ENCODE data around the gene LUZP2.
"Not testable (repeated sequence)": the region's sequence is repeated elsewhere in the genome, so short reads cannot be mapped to it uniquely, and the experiment has no call there.

Gene LUZP2

DNA sequence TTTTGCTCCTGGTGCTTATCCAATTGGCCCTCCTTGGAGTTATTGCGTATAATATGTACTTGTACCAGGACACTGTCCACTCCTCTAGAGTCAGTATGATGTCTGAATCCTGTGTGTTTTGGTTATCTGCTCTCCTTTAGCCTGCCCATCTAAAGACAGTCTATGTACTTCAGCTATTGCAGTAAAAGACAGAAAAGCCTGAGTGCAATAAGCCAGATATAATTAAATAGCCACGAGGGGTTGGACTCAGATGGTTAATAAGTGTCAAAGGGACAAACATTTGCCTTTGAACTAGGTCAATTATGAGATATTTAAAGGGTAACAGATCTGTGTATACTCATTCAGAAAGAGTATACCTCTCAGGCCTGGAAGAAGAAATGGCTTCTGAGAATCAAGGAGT is 406.7 kb downstream of the LUZP2 start:
- Mint-ChIP-seq H3K9me3 (peaks cover 10% of the 10 kb centered on the region), H3K36me3 (ENCODE audit: low read depth) (no peaks in the 10 kb centered on the region), H3K4me1 (ENCODE audit: low read depth) (no peaks in the 10 kb centered on the region), H3K4me3 (no peak overlapping the region), H3K27ac (no peak overlapping the region), H3K27me3 (ENCODE audit: low read depth) (no peaks in the 10 kb centered on the region)
- no peak for DNase-seq (ENCODE audit: low spot score)

- peaks cover 29% of the 10 kb centered on the region for H3K9me3 Mint-ChIP-seq
- H3K4me3 Mint-ChIP-seq, result no peak overlapping the region
- DNase-seq (ENCODE audit: low spot score), result no peak
- no peaks in the 10 kb centered on the region for H3K27me3 Mint-ChIP-seq (ENCODE audit: low read depth)
- H3K4me1 Mint-ChIP-seq (ENCODE audit: low read depth), result no peaks in the 10 kb centered on the region
- no peaks in the 10 kb centered on the region for H3K36me3 Mint-ChIP-seq (ENCODE audit: low read depth)
- no peak overlapping the region for H3K27ac Mint-ChIP-seq
Observed at GRCh38 chr11:24925091-24925490, 428.2 kb downstream of the LUZP2 start.

DNA sequence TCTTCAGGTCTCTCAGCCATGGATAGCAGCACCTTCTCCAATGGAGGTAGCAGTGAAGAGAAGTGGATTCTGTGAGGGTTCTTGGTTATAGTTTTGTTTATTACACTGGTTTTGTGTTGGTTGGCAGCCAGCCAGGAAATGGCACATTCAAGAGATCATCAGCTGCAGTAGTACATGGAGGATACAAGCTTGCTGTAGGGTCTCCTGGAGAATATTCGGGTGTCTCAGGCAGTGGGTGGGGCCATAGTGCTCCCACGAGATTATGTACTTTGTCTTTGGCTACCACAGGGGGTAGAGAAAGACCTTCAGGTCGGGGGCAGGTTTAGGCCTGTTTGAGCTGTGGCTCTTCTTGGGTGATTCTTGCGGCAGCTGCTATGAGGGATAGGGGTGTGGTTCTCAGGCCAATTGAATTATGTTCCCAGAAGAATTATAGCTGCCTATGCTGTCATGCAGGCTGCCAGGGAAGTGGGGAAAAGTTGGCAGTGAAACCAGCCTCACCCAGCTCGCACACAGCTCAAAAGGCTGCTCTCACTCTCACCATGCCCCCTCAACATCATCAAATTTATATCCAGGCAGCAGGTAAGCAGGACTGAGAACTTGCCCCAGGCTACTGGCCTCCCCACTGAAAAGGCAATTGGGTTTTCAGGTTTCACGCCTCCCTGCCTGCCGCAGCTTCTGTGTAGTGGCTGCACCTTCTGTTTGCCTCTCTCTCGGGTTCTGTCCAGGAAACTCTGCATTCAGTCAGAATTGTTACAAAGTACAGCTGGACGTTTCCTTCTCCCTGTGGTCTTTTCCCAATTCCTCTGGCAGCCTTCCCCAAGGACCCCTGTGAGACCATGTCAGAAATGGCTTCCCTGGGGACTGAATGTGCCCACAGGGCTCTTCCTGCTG is 435.5 kb downstream of the LUZP2 start:
- Mint-ChIP-seq H3K27ac (no peak overlapping the region), H3K9me3 (peaks cover 31% of the 10 kb centered on the region)
- DNase-seq (ENCODE audit: low spot score), result no peak

DNA sequence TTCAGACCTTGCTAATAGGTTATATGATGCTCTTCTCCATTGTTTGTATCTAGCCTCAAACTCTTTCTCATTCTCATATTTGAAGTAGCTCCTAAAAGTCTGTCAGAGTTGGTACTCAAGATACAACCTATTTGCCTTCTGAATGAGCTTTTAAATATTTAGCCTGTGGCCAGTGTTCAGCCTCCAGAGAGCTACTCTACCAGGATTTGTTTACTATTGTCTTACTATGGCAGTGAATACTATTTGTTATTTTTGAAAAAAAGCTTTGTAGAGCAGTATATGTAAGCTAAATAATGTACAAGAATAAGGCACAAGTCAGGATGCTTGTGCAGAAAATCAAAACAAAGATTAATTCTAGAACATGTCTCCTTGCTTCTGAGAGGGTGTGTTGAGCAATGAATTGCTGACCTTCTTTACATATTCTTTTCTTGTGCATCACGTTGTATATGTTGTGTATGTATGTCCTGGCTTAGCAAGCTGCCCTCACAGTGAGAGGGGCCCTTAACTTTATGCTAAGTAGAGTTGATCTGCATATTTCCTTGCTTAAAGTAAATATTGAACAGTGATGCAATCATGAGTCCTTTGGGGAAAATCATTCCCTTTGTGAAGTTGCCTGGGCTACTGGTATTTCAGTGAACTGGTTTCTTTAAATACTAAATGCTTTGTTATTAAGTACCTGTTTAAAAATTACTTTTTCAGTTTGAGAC is 438.0 kb downstream of the LUZP2 start:
- no peak overlapping the region for H3K4me3 Mint-ChIP-seq
- no peaks in the 10 kb centered on the region for H3K4me1 Mint-ChIP-seq (ENCODE audit: low read depth)
- no peak for DNase-seq (ENCODE audit: low spot score)
- H3K9me3 Mint-ChIP-seq, result peaks cover 18% of the 10 kb centered on the region
- H3K27ac Mint-ChIP-seq, result no peak overlapping the region
- no peaks in the 10 kb centered on the region for H3K27me3 Mint-ChIP-seq (ENCODE audit: low read depth)
- H3K36me3 Mint-ChIP-seq (ENCODE audit: low read depth), result no peaks in the 10 kb centered on the region

More for the DNA sequence above, 435.5 kb downstream of the LUZP2 start:
- H3K4me1 Mint-ChIP-seq (ENCODE audit: low read depth), result no peaks in the 10 kb centered on the region
- H3K36me3 Mint-ChIP-seq (ENCODE audit: low read depth), result no peaks in the 10 kb centered on the region
- H3K27me3 Mint-ChIP-seq (ENCODE audit: low read depth), result no peaks in the 10 kb centered on the region
- H3K4me3 Mint-ChIP-seq, result no peak overlapping the region

DNA sequence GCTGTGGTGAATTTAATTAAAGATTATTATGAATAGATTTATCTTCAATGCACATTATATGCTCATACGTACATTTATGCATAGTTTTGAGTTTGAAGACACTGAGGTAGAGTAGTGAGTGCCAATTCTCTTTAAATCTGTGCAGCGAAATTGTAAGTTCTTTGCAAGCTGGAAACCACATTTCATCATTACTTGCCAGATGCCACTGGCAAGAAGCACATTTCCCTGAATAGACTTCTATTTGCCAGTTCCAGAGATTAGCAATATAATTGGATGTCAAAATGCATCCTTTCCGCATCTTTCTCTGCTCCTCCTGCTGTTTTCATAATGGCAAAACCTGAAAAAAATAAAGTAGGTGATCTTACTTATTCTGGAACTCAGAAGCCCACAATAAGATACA is 448.0 kb downstream of the LUZP2 start:
- no peak overlapping the region for H3K27ac Mint-ChIP-seq
- DNase-seq (ENCODE audit: low spot score), result no peak
- no peak overlapping the region for H3K4me3 Mint-ChIP-seq
- peaks cover 21% of the 10 kb centered on the region for H3K9me3 Mint-ChIP-seq
- no peaks in the 10 kb centered on the region for H3K36me3 Mint-ChIP-seq (ENCODE audit: low read depth)
- no peaks in the 10 kb centered on the region for H3K4me1 Mint-ChIP-seq (ENCODE audit: low read depth)
- no peaks in the 10 kb centered on the region for H3K27me3 Mint-ChIP-seq (ENCODE audit: low read depth)

DNA sequence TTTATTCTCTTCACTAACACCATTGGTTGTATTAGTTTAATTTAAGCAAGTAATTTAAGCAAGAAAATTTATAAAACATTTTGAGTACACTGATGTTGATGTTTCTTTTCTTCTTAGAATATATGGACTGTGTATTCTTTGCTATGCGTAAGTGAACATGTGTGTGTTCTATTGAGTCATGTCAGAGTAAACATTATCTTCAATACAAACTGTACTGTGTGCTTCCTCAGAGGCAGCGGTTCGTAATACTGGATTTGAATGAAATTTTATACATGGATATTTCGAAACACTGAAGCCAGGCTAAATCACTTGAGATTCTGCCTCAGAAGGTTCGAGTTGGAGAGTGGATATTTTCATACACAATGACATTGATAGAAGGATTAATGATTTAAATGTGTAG is 452.6 kb downstream of the LUZP2 start:
- DNase-seq (ENCODE audit: low spot score), result no peak
- H3K27ac Mint-ChIP-seq, result no peak overlapping the region
- no peaks in the 10 kb centered on the region for H3K27me3 Mint-ChIP-seq (ENCODE audit: low read depth)
- H3K4me3 Mint-ChIP-seq, result no peak overlapping the region
- peaks cover 14% of the 10 kb centered on the region for H3K9me3 Mint-ChIP-seq
- H3K4me1 Mint-ChIP-seq (ENCODE audit: low read depth), result no peaks in the 10 kb centered on the region
- no peaks in the 10 kb centered on the region for H3K36me3 Mint-ChIP-seq (ENCODE audit: low read depth)

- no peaks in the 10 kb centered on the region for H3K36me3 Mint-ChIP-seq (ENCODE audit: low read depth)
- DNase-seq (ENCODE audit: low spot score), result no peak
Observed at GRCh38 chr11:24963852-24964251, 467.0 kb downstream of the LUZP2 start.

GRCh38 chr11:24965748-24966147 is 468.9 kb downstream of the LUZP2 start:
- Mint-ChIP-seq H3K27ac (no peak overlapping the region), H3K27me3 (ENCODE audit: low read depth) (no peaks in the 10 kb centered on the region), H3K9me3 (peaks cover 24% of the 10 kb centered on the region), H3K4me3 (no peak overlapping the region), H3K36me3 (ENCODE audit: low read depth) (no peaks in the 10 kb centered on the region), H3K4me1 (ENCODE audit: low read depth) (no peaks in the 10 kb centered on the region)
- no peak for DNase-seq (ENCODE audit: low spot score)

More at GRCh38 chr11:24963852-24964251, 467.0 kb downstream of the LUZP2 start:
- no peak overlapping the region for H3K27ac Mint-ChIP-seq
- no peak overlapping the region for H3K4me3 Mint-ChIP-seq
- H3K4me1 Mint-ChIP-seq (ENCODE audit: low read depth), result no peaks in the 10 kb centered on the region
- no peaks in the 10 kb centered on the region for H3K27me3 Mint-ChIP-seq (ENCODE audit: low read depth)
- H3K9me3 Mint-ChIP-seq, result peaks cover 14% of the 10 kb centered on the region

DNA sequence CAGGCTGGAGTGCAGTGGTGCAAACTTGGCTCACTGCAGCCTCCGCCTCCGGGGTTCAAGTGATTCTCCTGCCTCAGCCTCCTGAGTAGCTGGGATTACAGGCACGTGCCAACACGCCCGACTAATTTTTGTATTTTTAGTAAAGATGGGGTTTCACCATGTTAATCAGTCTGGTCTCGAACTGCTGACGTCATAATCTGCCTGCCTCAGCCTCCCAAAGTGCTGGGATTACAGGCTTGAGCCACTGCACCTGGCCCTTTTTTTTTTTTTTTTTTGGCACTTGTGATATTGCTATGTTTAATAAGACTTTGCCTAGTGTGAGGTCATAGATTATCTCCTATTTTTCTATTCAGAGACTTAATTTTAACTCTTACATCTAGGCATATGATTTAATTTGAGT is 497.1 kb downstream of the LUZP2 start:
- not testable (repeated sequence) for H3K4me3 Mint-ChIP-seq; H3K27ac Mint-ChIP-seq; H3K4me1 Mint-ChIP-seq (ENCODE audit: low read depth); DNase-seq (ENCODE audit: low spot score); H3K27me3 Mint-ChIP-seq (ENCODE audit: low read depth); H3K36me3 Mint-ChIP-seq (ENCODE audit: low read depth)
- peaks cover 18% of the 10 kb centered on the region for H3K9me3 Mint-ChIP-seq

GRCh38 chr11:24999929-25000328 is 503.1 kb downstream of the LUZP2 start:
- not testable (repeated sequence) for H3K36me3 Mint-ChIP-seq (ENCODE audit: low read depth); DNase-seq (ENCODE audit: low spot score); H3K4me3 Mint-ChIP-seq; H3K27me3 Mint-ChIP-seq (ENCODE audit: low read depth); H3K27ac Mint-ChIP-seq; H3K4me1 Mint-ChIP-seq (ENCODE audit: low read depth)
- peaks cover 28% of the 10 kb centered on the region for H3K9me3 Mint-ChIP-seq

DNA sequence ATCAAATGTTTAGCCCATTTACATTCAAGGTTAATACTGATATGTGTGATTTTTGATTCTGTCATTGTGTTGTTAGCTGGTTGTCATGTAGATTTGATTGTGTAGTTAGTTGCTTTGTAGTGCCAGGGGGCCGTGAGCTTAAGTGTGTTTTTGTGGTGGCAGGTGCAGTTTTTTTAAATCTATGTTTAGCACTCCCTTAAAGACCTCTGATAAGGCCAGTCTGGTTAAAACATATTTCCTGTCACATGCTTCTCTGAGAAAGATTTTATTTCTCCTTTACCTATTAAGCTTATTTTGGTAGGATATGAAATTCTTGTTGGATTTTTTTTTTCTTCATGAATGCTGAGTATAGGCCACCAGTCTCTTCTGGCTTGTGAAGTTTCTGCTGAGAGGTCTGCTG is 540.6 kb downstream of the LUZP2 start:
- Mint-ChIP-seq H3K27ac (no peak overlapping the region), H3K4me1 (ENCODE audit: low read depth) (no peaks in the 10 kb centered on the region), H3K4me3 (no peak overlapping the region), H3K36me3 (ENCODE audit: low read depth) (no peaks in the 10 kb centered on the region), H3K9me3 (peaks cover 47% of the 10 kb centered on the region), H3K27me3 (ENCODE audit: low read depth) (no peaks in the 10 kb centered on the region)
- DNase-seq (ENCODE audit: low spot score), result no peak

- DNase-seq (ENCODE audit: low spot score), result no peak
- no peaks in the 10 kb centered on the region for H3K4me1 Mint-ChIP-seq (ENCODE audit: low read depth)
- H3K36me3 Mint-ChIP-seq (ENCODE audit: low read depth), result no peaks in the 10 kb centered on the region
- H3K27me3 Mint-ChIP-seq (ENCODE audit: low read depth), result no peaks in the 10 kb centered on the region
- peaks cover 44% of the 10 kb centered on the region for H3K9me3 Mint-ChIP-seq
- H3K4me3 Mint-ChIP-seq, result no peak overlapping the region
- H3K27ac Mint-ChIP-seq, result no peak overlapping the region
Observed at GRCh38 chr11:25038131-25038530, 541.3 kb downstream of the LUZP2 start.

- Mint-ChIP-seq H3K4me1 (ENCODE audit: low read depth) (no peaks in the 10 kb centered on the region), H3K9me3 (peaks cover 39% of the 10 kb centered on the region), H3K27ac (no peak overlapping the region), H3K36me3 (ENCODE audit: low read depth) (no peaks in the 10 kb centered on the region), H3K4me3 (no peak overlapping the region), H3K27me3 (ENCODE audit: low read depth) (no peaks in the 10 kb centered on the region)
- DNase-seq (ENCODE audit: low spot score), result no peak
Observed at GRCh38 chr11:25039165-25039564, 542.3 kb downstream of the LUZP2 start.

DNA sequence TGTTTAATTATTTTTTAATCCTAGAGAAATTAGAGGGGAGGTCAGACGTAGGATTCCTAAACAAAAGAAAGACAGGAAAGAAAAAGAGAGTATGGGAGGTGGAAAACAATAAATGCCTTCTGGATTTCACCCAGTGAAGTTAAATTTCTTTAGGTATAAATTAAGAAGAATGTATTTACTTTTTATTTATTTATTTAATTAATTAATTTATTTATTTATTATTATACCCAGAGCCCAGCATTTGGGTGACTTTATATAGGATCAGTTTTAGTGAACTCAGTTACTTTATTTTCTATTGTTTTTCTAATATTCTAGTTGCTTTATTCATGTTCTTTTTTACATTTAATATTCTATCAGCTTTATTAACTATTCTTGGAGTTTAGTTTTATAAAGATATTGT is 551.8 kb downstream of the LUZP2 start:
- Mint-ChIP-seq H3K9me3 (no peaks in the 10 kb centered on the region), H3K27ac (no peak overlapping the region), H3K4me1 (ENCODE audit: low read depth) (no peaks in the 10 kb centered on the region), H3K27me3 (ENCODE audit: low read depth) (no peaks in the 10 kb centered on the region), H3K36me3 (ENCODE audit: low read depth) (no peaks in the 10 kb centered on the region), H3K4me3 (no peak overlapping the region)
- DNase-seq (ENCODE audit: low spot score), result no peak
